HG03575 (cell line): Measurements from ENCODE around the gene PLCL1.
"Not testable (repeated sequence)": the region's sequence is repeated elsewhere in the genome, so short reads cannot be mapped to it uniquely, and the experiment has no call there.

Source experiments
- ATAC-seq: cut with Tn5 transposase; IDR thresholded peaks from one replicate; pipeline ENCODE4 v1.9.1; 2021; ENCODE audit not compliant: unreplicated experiment, insufficient number of reproducible peaks, low FRiP score; ENCODE audit errors: extremely low read depth

PLCL1 gene

GRCh38 chr2:198004921-198005829 is 200.8 kb downstream of the PLCL1 start:
- ATAC-seq = peak; percentile 44

- ATAC-seq = no peak
Measured at GRCh38 chr2:198006733-198007132, 202.3 kb downstream of the PLCL1 start.

GRCh38 chr2:198008230-198008629 is 203.8 kb downstream of the PLCL1 start:
- ATAC-seq = no peak

GRCh38 chr2:198012025-198012424 is 207.6 kb downstream of the PLCL1 start:
- ATAC-seq = no peak

GRCh38 chr2:198016243-198016642 is 211.8 kb downstream of the PLCL1 start:
- ATAC-seq = no peak

GRCh38 chr2:198017068-198017467 is 212.7 kb downstream of the PLCL1 start:
- no peak for ATAC-seq

GRCh38 chr2:198028955-198029354 is 224.6 kb downstream of the PLCL1 start:
- no peak for ATAC-seq

GRCh38 chr2:198029576-198029975 is 225.2 kb downstream of the PLCL1 start:
- ATAC-seq = not testable (repeated sequence)

GRCh38 chr2:198033626-198034025 is 229.2 kb downstream of the PLCL1 start:
- no peak for ATAC-seq

- no peak for ATAC-seq
Measured at GRCh38 chr2:198036029-198036879, 231.9 kb downstream of the PLCL1 start.

- ATAC-seq = no peak
Measured at GRCh38 chr2:198040835-198041234, 236.4 kb downstream of the PLCL1 start.

GRCh38 chr2:198042189-198042588 is 237.8 kb downstream of the PLCL1 start:
- ATAC-seq = no peak

GRCh38 chr2:198044777-198045176 is 240.4 kb downstream of the PLCL1 start:
- no peak for ATAC-seq

GRCh38 chr2:198045227-198045626 is 240.8 kb downstream of the PLCL1 start:
- ATAC-seq = no peak

- no peak for ATAC-seq
Measured at GRCh38 chr2:198052741-198053140, 248.3 kb downstream of the PLCL1 start.

GRCh38 chr2:198053148-198053547 is 248.8 kb downstream of the PLCL1 start:
- ATAC-seq = no peak

GRCh38 chr2:198053776-198054175 is 249.4 kb downstream of the PLCL1 start:
- no peak for ATAC-seq

GRCh38 chr2:198054299-198054698 is 249.9 kb downstream of the PLCL1 start:
- no peak for ATAC-seq

- no peak for ATAC-seq
Measured at GRCh38 chr2:198055716-198056115, 251.3 kb downstream of the PLCL1 start.

GRCh38 chr2:198056836-198057235 is 252.4 kb downstream of the PLCL1 start:
- ATAC-seq = no peak
